Glutamatergic neuron (in vitro differentiated cells): Measurements from ENCODE around the gene FOXL1. TPM values are rescaled to one million over a fixed set of nuclear protein-coding genes. Genes with fewer than 3 reads are reported as not detected.

Experiments used
- DNase-seq: peaks from one replicate; pipeline ENCODE4 v3.0.0; 2022
- H3K27ac Mint-ChIP-seq: one replicate; pipeline ENCODE4 v1.8.0; 2020; ENCODE audit warnings: mild to moderate bottlenecking, mixed read lengths, inconsistent platforms; ENCODE audit not compliant: unreplicated experiment
- H3K27me3 Mint-ChIP-seq: one replicate; pipeline ENCODE4 v1.8.0; 2020; ENCODE audit warnings: mild to moderate bottlenecking, moderate library complexity, mixed read lengths, inconsistent platforms; ENCODE audit not compliant: unreplicated experiment
- H3K36me3 Mint-ChIP-seq: one replicate; pipeline ENCODE4 v1.8.0; 2020; ENCODE audit warnings: mild to moderate bottlenecking, mixed read lengths, inconsistent platforms; ENCODE audit not compliant: unreplicated experiment
- H3K4me1 Mint-ChIP-seq: one replicate; pipeline ENCODE4 v1.8.0; 2020; ENCODE audit warnings: mild to moderate bottlenecking, low read depth, mixed read lengths, inconsistent platforms; ENCODE audit not compliant: unreplicated experiment
- H3K4me3 Mint-ChIP-seq: one replicate; pipeline ENCODE4 v1.8.0; 2020; ENCODE audit warnings: mild to moderate bottlenecking, mixed read lengths, inconsistent platforms; ENCODE audit not compliant: unreplicated experiment
- H3K9me3 Mint-ChIP-seq: one replicate; pipeline ENCODE4 v1.8.0; 2020; ENCODE audit warnings: mild to moderate bottlenecking, moderate library complexity, mixed read lengths, inconsistent platforms; ENCODE audit not compliant: unreplicated experiment
- total RNA-seq: library from RNA; stranded (reverse); fragmentation: NEBNext Ultra II Directional; extraction: Animal tissue kit (Norgen Biotek cat#: 25700); gene quantifications from one replicate; pipeline ENCODE4 v1.2.1, GENCODE V29; 2021; ENCODE audit not compliant: unreplicated experiment
- TF ChIP-seq, protein P1 (sequence below): fragments of 200-600 bp; sonication (generic); IDR thresholded peaks from one replicate; pipeline ENCODE4 v1.5.0; 2021; ENCODE audit not compliant: partially characterized antibody, unreplicated experiment

The FOXL1 gene
- total RNA-seq, 1 donor from 2014 or later, result not detected

GRCh38 chr16:86534779-86535615, 43.4 kb upstream of the FOXL1 start:
- H3K4me1 Mint-ChIP-seq, result no peaks in the 10 kb centered on the region
- H3K27ac Mint-ChIP-seq, result no peak overlapping the region
- no peak overlapping the region for H3K4me3 Mint-ChIP-seq
- H3K27me3 Mint-ChIP-seq, result no peaks in the 10 kb centered on the region
- TF ChIP-seq, protein P1, sequence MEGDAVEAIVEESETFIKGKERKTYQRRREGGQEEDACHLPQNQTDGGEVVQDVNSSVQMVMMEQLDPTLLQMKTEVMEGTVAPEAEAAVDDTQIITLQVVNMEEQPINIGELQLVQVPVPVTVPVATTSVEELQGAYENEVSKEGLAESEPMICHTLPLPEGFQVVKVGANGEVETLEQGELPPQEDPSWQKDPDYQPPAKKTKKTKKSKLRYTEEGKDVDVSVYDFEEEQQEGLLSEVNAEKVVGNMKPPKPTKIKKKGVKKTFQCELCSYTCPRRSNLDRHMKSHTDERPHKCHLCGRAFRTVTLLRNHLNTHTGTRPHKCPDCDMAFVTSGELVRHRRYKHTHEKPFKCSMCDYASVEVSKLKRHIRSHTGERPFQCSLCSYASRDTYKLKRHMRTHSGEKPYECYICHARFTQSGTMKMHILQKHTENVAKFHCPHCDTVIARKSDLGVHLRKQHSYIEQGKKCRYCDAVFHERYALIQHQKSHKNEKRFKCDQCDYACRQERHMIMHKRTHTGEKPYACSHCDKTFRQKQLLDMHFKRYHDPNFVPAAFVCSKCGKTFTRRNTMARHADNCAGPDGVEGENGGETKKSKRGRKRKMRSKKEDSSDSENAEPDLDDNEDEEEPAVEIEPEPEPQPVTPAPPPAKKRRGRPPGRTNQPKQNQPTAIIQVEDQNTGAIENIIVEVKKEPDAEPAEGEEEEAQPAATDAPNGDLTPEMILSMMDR, result no peak
- no peak for DNase-seq
- no peaks in the 10 kb centered on the region for H3K36me3 Mint-ChIP-seq
- no peaks in the 10 kb centered on the region for H3K9me3 Mint-ChIP-seq

- no peaks in the 10 kb centered on the region for H3K27me3 Mint-ChIP-seq
- no peak for DNase-seq
- no peaks in the 10 kb centered on the region for H3K36me3 Mint-ChIP-seq
- no peaks in the 10 kb centered on the region for H3K9me3 Mint-ChIP-seq
- TF ChIP-seq, protein P1, result no peak
- no peaks in the 10 kb centered on the region for H3K4me1 Mint-ChIP-seq
- no peak overlapping the region for H3K4me3 Mint-ChIP-seq
- no peak overlapping the region for H3K27ac Mint-ChIP-seq
These were observed 41.7 kb upstream of the FOXL1 start for GRCh38 chr16:86536621-86537020.

- Mint-ChIP-seq H3K4me1 (no peaks in the 10 kb centered on the region), H3K27ac (no peak overlapping the region), H3K36me3 (no peaks in the 10 kb centered on the region), H3K27me3 (no peaks in the 10 kb centered on the region), H3K4me3 (no peak overlapping the region), H3K9me3 (no peaks in the 10 kb centered on the region)
- no peak for DNase-seq
- TF ChIP-seq, protein P1, result no peak
These were observed 40.9 kb upstream of the FOXL1 start for GRCh38 chr16:86537486-86537885.

DNA sequence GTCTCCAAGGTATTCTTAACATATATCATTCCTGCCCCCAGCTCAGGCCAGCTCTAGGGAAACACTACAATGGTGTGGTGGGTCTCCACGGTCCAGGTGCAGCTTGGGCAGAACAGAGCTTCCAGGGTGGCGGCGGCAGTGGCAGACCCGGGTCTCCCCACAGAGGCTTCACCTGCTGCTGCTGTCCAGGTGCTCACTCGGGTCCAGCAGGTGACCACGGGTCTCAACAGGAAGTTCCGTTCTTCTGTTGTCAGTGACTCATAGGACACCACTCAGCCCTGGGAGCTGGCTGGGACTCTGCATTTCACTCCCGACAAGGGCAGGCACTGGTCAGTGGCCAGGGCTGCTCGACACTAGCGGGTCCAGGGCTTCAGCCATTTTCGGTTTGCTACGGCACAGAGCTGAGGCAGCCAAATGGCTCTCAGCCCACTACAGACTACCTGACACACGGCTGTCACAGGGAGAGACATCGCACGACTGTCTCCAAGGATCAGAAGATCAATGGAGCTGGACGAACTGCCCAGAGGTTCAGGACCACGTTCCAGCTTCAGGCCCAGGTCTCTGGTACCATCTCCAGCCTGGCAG, 40.1 kb upstream of the FOXL1 start:
- Mint-ChIP-seq H3K4me1 (no peaks in the 10 kb centered on the region), H3K9me3 (no peaks in the 10 kb centered on the region), H3K27me3 (no peaks in the 10 kb centered on the region), H3K4me3 (no peak overlapping the region), H3K27ac (no peak overlapping the region), H3K36me3 (no peaks in the 10 kb centered on the region)
- DNase-seq, result no peak
- TF ChIP-seq, protein P1, result no peak

GRCh38 chr16:86540894-86541293, 37.5 kb upstream of the FOXL1 start:
- TF ChIP-seq, protein P1, result no peak
- Mint-ChIP-seq H3K36me3 (peaks cover 8% of the 10 kb centered on the region), H3K4me3 (no peak overlapping the region), H3K4me1 (no peaks in the 10 kb centered on the region), H3K27me3 (no peaks in the 10 kb centered on the region), H3K9me3 (no peaks in the 10 kb centered on the region), H3K27ac (no peak overlapping the region)
- no peak for DNase-seq
